HG02885 (cell line): Measurements from ENCODE around the gene CYRIA.

Source experiments
- ATAC-seq: cut with Tn5 transposase; IDR thresholded peaks from one replicate; pipeline ENCODE4 v1.9.1; 2021; ENCODE audit warnings: mild to moderate bottlenecking; ENCODE audit not compliant: unreplicated experiment, poor library complexity

The CYRIA gene

DNA sequence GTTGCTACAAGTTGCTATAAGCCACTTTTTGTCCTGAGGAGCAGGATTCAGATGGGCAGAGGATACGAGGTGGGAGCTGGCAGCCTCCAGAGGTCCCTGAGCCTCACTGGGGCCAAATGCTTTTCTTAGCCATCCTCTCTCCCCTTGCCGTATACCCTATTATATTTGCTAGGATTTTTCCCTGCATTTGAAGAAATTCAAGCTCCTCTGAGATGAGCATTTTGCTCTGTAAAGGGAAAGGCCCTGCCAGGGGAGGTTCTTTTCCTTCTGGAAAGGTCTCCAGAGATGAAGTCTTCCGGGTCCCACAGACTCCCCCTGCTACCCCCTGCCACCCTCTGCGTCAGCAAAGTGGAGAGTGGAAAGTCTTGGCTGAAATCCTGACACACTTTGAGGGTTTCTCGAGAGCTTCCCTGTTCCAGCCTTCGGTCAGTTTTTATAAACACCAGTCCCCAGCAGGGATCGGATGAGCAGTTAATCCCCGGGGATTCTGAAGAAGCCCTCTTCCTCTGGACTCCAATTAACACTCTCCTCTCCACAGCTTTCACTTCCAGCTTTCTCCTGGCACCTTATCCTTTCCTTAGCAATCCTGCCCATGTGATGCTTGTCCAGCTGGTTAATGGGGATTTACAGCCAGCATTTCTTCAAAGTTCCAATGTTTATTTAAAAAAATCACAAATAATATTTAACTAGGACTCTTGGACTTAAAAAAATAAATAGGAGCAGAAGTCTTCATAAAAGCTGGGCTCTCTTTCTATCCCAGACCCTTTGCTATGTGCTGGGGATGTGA lies 13.1 kb downstream of the CYRIA start:
- no peak for ATAC-seq

DNA sequence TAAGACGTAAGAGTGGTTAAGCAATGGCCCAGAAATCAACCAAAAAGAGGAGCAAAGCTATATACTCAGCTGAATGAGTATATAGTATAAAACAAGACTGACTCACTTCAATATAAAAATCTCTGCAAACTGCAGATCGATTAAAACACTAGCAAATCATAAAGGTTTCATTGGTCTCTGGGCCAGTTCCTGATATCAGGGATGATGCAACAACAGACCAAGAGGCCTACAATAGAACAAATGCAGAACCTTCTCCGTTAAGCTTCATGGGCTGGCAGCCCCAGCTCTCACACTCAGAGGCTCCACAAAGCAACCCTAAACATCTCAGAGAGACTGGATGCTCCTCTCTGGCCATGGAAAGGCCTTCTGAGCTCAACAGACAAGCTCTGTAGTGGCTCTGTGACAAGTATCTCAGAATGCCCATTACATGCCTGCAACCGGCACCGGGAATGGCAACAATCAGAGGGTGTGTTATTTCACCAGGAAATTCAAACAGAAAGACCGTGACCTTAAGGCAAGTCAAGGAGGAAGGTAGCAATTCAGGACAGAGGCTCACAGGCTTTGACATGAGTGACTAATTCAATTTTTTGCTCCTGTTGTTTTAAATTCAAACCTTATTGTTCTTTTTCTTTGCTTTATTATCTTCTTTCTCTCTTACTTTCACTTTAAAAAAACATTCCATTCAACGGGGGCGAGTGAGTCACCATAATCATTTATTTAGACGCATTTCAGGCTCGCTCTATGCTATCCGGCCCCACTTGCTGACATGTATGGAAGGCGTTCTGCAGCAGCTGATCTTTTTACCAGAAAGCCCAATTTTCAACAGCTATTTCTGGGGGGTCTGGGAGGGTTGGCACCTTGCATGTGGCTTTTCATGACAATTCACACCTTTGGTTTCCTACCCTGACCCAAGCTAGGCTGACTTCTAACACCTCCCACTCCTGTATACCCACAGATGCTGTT lies 15.1 kb downstream of the CYRIA start:
- no peak for ATAC-seq

DNA sequence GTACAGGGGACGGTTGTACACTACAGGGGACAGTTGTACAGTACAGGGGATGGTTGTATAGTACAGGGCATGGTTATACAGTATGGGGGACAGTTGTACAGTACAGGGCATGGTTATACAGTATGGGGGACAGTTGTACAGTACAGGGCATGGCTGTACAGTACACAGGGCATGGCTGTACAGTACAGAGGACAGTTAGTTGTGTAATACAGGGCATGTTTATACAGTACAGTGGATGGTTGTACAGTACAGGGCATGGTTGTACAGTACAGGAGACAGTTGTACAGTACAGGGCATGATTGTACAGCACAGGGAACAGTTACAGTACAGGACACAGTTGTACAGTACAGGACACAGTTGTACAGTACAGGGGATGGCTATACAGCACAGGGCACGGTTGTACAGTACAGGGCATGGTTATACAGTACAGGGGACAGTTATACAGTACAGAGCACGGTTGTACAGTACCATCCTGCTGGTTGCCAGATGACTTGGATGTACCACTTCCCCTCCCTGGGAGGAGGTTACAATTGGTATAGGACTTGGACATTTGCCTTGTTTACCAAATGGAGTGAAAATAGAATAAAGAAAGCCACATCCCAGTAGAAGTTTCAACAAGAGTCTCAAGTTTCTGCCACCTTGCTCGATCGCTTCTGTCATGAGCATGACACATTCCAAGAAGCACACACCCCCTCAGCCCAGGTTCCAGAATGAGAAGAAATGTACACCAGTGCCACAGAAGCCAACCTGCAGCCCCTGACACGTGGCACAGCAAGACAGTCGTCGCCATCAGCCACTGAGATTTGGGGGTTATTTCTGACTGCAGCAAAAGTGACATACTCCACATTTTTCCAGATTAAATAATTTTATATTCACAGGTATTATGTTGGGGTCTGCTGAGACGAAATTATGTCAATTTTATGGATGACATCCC lies 16.0 kb downstream of the CYRIA start:
- ATAC-seq, result peak; percentile 21

DNA sequence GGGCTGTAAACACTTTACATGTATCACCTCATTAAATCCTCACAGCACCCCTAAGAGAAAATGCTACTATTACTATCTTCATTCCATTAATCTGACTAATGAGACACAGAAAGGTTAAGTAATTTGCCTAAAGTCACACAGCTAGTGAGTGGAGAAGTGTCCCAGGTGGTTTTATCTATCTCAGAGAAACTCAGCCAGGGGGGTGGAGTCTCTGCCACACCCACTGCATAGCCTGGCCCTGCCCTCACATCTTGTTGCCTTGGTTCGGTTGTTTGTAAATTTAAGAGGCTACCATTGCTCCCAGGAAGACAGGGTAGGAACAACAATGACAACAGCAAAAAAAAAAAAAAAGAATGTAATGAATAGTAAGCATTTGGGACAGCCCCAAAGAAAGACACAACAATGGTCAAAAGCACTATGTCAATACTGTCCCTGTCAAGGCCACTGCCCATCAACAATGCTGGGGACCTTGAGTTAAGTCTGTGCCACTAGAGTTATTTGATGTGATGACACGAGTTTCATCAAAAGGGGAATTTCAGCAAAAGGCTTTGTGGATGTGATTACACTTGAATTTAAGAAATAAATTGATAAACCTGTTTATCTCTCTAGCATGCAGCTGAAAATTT lies 17.5 kb downstream of the CYRIA start:
- no peak for ATAC-seq

DNA sequence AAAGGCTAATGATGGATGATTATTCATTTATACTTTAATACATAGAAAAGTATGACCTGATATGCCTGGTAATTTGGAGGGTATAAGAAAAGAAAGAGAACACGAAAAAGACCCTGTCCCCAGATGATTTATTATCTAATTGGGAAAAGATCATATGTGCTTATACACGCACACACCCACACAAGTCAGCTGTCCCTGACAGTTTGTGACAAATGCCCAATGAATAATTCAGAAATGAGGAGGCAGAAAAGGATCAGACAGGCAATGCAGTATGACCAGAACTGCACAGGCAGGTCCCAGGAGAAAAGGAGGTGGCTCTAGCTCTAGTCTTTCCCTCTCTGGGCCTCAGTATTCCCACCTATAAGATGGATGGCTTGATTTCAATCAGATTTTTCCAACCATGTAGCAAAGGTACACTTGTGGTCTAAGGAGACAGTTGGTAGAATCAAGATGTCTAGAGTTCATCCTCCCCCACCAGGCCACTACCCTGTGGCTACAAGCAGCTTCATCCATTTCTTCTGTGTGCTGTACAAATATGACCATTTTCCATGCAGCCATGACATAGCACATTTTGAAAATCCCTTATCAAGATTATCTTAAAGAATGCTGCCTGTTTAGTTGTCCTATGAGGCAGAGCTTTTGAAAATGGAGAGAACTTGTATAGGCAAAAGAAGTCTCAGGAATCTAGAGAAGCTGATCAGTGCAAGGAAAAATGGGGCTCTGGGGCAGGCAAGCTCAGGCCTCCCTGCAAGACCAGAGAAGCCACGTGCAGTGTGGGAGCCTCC lies 19.7 kb downstream of the CYRIA start:
- no peak for ATAC-seq

DNA sequence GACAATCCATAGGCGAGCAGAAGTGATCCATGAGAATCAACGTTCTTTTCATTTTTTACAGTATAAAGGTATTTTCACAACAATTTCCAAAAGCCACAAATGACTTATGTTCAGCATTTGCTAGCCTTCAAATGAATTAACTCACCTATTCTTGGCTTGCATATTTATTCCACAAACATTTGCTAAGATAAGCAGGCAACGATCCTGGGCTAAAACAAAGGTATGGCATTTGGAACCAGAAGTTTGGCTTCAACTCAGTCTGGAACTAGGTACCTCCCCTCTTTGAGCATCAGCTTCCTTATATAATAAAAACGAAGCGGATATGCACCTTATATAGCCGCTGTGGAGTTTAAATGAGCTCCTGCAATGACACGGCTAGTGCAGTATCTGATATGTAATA lies 20.5 kb downstream of the CYRIA start:
- no peak for ATAC-seq

DNA sequence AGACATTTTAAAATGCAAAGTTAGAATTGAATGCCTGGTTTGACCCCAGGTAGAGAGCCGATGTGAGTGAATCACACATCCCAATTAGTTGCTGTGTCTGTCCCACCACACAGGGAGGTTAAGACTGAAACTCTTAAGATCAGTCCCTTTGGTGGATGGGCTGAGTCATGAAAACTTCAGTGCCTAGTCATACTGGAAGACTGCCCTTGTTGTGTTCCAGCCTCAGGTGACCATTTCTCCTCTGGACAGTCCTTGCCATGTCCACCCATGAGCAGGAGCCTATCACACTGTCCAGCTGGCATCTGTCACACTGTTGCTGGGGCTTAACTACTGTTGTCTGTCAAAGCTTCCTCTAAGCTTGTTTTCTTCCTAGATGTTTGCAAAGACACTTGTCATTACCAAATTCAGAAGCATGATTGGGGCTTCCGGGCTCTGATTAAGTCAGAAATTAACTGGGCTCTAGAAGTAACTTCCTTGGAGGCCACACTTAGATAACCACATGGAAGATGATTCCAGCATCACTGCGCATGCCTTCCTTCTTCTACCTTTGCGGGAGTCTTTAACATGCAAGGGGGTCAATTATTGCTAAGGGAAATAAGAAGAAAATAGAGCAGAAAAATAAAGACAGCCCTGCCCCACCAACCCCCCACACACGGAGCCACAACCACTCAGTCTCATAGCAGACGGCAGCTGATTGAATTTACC lies 21.3 kb downstream of the CYRIA start:
- no peak for ATAC-seq

DNA sequence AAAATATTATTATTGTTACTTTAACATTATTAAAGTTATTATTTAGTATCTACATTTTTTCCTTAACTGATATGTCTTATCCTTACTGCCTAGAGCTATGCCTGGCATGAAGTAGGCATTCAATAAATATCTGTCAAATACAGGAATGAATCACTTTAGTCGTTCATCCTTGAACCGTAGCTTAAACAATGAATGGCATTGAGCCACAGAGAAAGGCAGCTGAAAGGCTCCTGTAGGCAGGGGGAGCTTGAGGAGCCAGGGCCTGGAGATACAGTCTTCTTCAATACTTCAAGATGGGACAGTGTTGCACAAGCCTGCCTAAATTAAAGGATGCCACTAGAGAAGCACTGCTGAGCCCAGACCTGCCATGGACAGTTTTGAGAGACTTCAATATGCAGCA lies 22.5 kb downstream of the CYRIA start:
- no peak for ATAC-seq

DNA sequence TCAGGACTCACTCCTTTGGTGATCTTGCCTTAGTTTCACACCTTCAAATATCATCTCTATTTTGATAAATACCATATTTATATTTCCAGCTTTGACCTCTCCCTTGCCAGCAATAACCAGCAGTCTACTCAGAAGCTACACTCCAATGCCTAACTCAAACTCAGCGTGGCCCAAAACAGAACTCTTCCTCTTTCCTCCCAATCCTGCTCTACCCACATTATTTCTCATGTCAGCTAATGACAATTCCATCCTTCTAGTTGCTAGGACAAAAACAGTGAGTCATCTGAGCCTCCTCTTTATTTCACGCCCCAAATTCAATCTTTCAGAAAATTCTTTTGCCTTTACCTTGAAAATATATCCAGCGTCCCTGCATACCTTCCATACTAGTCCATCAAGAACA lies 23.5 kb downstream of the CYRIA start:
- ATAC-seq, result no peak

DNA sequence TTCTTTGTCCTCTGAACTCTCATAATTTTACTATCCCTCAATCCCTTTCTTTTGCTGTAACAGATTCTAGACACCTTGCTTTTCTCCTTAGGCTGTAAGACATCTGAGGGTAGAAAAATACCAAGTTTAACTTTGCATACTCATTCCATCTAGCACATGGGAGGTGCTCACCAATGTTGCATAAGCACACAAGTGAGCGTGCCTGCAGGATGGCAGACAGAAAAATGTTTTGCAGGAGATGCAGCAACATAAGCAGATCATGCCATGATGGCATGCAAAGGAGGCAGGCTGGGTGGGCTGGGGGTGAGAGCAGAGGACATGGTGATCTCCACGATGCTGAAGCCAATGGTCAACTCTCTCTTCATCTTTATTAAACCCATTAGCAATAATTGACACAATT lies 24.1 kb downstream of the CYRIA start:
- ATAC-seq, result no peak

DNA sequence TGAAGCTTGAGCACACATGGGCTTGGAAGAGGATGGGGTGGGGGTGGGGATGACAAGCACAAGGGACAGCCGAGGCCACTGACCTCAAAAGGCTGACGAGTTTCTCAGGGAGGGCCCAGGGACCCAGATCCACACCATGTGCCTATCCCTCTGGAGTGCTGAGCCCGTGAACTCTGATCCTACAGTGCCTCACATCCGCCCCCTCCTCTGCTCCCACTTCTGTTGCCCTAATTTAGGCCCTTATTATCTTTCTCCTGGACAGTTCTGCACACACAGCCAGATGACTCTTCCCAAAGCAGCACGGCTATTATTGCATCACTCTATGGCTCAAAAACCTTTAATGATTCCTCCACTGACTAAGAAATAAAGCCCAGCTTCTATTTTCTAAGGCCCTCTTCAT lies 24.8 kb downstream of the CYRIA start:
- no peak for ATAC-seq

DNA sequence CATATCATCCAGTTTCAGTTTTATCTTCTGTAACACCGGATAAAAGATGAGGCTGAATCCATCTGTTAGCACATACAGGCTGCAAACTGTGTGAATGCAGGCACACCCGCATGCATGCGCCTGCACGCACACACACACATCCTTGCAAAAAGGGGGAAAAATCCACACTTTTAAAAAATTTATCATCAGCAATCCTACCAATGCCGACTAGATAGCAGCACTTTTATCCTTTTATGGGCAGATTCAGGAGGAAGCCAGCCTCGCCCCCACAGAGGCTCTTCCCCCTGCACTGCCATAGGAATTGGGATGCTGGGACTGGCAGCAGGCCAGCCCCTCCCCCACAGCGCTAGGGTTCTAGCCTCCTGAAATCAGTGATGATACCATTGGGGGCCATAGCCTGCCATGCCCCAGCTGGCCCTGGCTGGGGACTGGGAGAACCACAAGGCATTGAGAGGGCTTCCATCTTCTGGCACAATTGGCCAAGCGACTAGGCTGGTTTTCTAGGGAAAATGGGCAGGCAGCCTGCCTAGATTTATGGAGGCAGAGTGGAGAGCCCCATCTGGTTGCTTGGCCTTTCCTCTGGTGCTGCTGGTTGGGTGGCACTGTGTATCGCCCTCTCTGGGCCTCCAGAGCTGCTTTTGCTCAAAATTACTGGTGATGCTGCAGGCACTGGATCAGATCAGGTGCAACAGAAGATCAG lies 25.5 kb downstream of the CYRIA start:
- ATAC-seq, result no peak

DNA sequence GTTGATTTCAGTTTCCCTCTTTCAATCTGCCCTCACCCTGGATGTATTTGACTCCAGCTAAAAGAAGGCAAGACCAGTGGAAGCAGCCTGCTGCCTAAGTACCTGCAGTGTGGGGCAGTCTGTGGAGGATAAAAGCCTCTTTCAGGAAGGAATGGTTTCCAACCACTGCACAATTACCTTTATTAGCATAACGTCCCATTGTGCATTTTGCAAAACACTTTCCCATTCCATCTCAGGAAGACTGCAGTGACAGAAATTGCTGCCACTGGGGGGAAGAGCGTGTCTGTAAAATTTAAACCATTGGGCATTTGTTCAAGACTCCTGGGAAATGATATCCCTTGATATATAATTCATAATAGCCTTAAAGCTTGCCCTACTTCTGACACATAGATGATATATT lies 26.2 kb downstream of the CYRIA start:
- no peak for ATAC-seq

DNA sequence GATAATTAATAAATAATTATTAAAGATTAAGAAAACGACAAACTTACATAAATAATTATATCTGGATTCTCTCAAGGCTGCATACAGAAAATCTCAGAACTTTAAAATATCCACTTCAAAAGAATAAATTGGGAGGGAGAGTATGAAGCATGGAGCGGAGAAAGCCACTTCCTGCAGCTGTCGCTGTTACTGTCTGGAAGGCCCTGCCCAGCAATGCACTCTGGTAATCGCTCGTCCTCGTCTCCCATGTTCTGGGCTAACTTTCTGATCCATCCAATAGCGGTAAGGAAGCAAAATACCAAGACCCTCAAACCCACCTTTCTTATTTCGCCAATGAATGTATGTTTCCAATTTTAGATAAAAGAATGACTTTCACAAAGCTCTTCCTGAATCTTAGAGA lies 26.7 kb downstream of the CYRIA start:
- no peak for ATAC-seq

DNA sequence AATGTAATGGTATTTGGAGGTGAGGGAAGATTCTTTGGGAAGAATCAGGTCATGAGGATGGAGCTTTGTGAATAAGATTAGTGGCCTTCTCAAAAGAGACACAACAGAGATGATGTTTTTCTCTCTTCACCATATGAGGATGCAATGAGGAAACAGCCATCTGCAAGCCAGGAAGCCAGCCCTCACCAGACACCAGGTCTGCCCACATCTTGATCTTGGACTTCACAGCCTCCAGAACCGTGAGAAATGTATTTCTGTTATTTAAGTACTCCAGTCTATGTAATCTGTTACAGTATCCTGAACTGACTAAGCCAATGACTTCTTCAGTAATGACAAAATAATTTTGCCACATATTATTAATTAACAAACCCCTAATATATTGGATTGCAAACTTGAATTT lies 28.3 kb downstream of the CYRIA start:
- ATAC-seq, result no peak

DNA sequence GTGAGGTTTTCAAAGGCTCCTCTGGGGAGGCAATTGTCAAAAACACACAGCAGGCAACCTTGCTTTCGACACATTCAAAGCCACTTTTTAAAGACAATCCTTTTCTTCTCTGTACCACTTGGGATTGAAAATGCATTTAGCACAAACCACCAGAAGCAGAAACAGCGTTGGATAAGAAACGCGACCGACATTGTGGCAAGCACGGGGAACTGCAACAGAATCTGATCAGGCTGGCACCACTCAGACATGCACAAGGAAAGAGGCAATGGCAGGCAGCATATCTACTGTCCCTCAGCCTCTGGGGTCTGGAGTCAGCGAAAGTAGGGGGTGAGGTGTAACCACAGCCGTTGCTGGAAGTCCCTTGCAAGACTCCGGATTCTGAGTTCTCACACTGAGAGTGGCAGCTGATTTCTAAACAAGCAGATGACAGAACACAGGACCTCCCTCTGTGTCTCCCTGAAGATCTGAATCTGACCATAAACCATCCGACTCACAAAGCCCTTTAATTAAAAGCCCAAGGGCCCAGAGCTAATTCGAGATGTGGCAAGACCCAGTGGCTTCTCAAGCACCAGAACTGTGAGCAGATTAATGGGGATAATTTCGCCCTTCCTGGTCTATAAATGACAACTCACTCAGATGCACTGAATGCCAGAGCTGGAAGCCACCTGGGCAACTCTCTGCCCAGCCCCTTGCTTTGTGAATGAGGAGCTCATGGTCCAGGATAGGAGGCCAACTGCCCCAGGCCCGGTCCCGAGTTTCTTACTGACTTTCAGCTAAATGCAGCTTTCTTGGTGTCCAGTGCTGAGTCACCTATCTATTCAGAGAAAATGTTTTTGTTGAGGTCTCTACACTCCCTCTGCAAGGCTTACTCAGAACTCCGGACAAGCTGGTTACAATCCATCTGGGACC lies 29.6 kb downstream of the CYRIA start:
- ATAC-seq, result no peak
